Cardiac muscle cell (in vitro differentiated cells and primary cell): ENCODE data around the gene EXOC3L2. TPM values are rescaled to one million over a fixed set of nuclear protein-coding genes. Genes with fewer than 3 reads are reported as not detected.

ENCODE experiments used
- DNase-seq, 2 donors: peaks; one replicate each; pipeline versions ENCODE4 v3.0.0 to v3.0.0-alpha.2; 2010 to 2017; ENCODE audit warnings: low read depth in 1 of 2, low spot score in 1 of 2
- H3K27ac ChIP-seq: fragments of 200-600 bp; sonication (generic); 2 replicates; pipeline ENCODE4 v1.5.1; 2016
- H3K27me3 ChIP-seq: fragments of 200-600 bp; sonication (generic); 2 replicates; pipeline ENCODE4 v1.6.0; 2016; ENCODE audit warnings: control low read depth
- H3K36me3 ChIP-seq: fragments of 200-600 bp; sonication (generic); 2 replicates; pipeline ENCODE4 v1.5.1; 2016; ENCODE audit warnings: control low read depth
- H3K4me1 ChIP-seq: fragments of 200-600 bp; sonication (generic); 2 replicates; pipeline ENCODE4 v1.8.1; 2017; ENCODE audit warnings: low read depth, mild to moderate bottlenecking, mixed run types
- H3K4me3 ChIP-seq: fragments of 200-600 bp; sonication (generic); 2 replicates; pipeline ENCODE4 v1.5.1; 2016; ENCODE audit warnings: mild to moderate bottlenecking
- H3K9me3 ChIP-seq: fragments of 200-600 bp; sonication (generic); 2 replicates; pipeline ENCODE4 v1.5.1; 2017; ENCODE audit warnings: low read depth, mild to moderate bottlenecking, control low read depth
- polyA plus RNA-seq: library from polyadenylated mRNA; unstranded; fragments of >200 nt; fragmentation: Nextera tagmentation; extraction: Ambion mirVana; gene quantifications from 2 replicates; pipeline ENCODE4 v1.2.1, GENCODE V29; 2016
- total RNA-seq: library from RNA; depleted of rRNA; stranded (reverse); fragments of >200 nt; gene quantifications from 2 replicates; pipeline ENCODE4 v1.2.3, GENCODE V29; 2016
- TF ChIP-seq, protein P1 (sequence below): IDR thresholded peaks from 2 replicates; pipeline ENCODE4 v1.5.1; 2012; ENCODE audit warnings: low read depth, mild to moderate bottlenecking, low read length

Gene EXOC3L2
- total and polyA plus RNA-seq, 2 experiments from 2014 or later = 1.5 to 2.2 TPM

GRCh38 chr19:45195764-45196163 is 49.4 kb downstream of the EXOC3L2 start:
- no peak overlapping the region for H3K27ac ChIP-seq
- no peaks in the 10 kb centered on the region for H3K4me1 ChIP-seq
- H3K4me3 ChIP-seq = no peak overlapping the region
- H3K36me3 ChIP-seq = no peaks in the 10 kb centered on the region
- H3K27me3 ChIP-seq = peaks cover 7% of the 10 kb centered on the region
- TF ChIP-seq, protein P1, sequence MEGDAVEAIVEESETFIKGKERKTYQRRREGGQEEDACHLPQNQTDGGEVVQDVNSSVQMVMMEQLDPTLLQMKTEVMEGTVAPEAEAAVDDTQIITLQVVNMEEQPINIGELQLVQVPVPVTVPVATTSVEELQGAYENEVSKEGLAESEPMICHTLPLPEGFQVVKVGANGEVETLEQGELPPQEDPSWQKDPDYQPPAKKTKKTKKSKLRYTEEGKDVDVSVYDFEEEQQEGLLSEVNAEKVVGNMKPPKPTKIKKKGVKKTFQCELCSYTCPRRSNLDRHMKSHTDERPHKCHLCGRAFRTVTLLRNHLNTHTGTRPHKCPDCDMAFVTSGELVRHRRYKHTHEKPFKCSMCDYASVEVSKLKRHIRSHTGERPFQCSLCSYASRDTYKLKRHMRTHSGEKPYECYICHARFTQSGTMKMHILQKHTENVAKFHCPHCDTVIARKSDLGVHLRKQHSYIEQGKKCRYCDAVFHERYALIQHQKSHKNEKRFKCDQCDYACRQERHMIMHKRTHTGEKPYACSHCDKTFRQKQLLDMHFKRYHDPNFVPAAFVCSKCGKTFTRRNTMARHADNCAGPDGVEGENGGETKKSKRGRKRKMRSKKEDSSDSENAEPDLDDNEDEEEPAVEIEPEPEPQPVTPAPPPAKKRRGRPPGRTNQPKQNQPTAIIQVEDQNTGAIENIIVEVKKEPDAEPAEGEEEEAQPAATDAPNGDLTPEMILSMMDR = no peak
- DNase-seq = no peak
- H3K9me3 ChIP-seq = no peaks in the 10 kb centered on the region

GRCh38 chr19:45191375-45191774 is 53.8 kb downstream of the EXOC3L2 start:
- DNase-seq = no peak
- H3K4me3 ChIP-seq = no peak overlapping the region
- no peaks in the 10 kb centered on the region for H3K36me3 ChIP-seq
- H3K9me3 ChIP-seq = no peaks in the 10 kb centered on the region
- no peak overlapping the region for H3K27ac ChIP-seq
- TF ChIP-seq, protein P1 = no peak
- H3K27me3 ChIP-seq = no peaks in the 10 kb centered on the region
- no peaks in the 10 kb centered on the region for H3K4me1 ChIP-seq

DNA sequence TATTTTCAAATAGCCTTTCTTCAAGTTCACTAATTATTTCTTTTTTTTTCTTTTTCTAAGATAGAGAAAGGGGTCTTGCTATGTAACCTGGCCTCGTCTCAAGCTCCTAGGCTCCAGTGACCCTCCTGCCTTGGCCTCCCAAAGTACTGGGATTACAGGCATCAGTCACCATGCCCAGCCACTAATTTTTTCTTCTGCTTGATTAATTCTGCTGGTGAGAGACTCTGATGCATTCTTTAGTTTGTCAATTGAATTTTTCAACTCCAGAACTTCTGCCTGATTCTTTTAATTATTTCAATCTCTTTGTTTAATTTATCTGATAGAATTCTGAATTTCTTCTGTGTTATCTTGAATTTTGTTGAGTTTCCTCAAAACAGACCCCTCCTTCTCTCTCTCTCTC is 55.2 kb downstream of the EXOC3L2 start:
- H3K36me3 ChIP-seq = no peaks in the 10 kb centered on the region
- no peak overlapping the region for H3K27ac ChIP-seq
- no peaks in the 10 kb centered on the region for H3K9me3 ChIP-seq
- no peaks in the 10 kb centered on the region for H3K27me3 ChIP-seq
- H3K4me1 ChIP-seq = no peaks in the 10 kb centered on the region
- TF ChIP-seq, protein P1 = no peak
- H3K4me3 ChIP-seq = no peak overlapping the region
- DNase-seq = no peak

GRCh38 chr19:45187421-45188100 is 57.6 kb downstream of the EXOC3L2 start:
- Histone ChIP-seq H3K4me1 (no peaks in the 10 kb centered on the region), H3K27me3 (no peaks in the 10 kb centered on the region), H3K9me3 (no peaks in the 10 kb centered on the region), H3K27ac (no peak overlapping the region), H3K4me3 (no peak overlapping the region), H3K36me3 (no peaks in the 10 kb centered on the region)
- DNase-seq = peak in 1 of 2 donors; percentile 71
- TF ChIP-seq, protein P1 = peak; percentile 48

DNA sequence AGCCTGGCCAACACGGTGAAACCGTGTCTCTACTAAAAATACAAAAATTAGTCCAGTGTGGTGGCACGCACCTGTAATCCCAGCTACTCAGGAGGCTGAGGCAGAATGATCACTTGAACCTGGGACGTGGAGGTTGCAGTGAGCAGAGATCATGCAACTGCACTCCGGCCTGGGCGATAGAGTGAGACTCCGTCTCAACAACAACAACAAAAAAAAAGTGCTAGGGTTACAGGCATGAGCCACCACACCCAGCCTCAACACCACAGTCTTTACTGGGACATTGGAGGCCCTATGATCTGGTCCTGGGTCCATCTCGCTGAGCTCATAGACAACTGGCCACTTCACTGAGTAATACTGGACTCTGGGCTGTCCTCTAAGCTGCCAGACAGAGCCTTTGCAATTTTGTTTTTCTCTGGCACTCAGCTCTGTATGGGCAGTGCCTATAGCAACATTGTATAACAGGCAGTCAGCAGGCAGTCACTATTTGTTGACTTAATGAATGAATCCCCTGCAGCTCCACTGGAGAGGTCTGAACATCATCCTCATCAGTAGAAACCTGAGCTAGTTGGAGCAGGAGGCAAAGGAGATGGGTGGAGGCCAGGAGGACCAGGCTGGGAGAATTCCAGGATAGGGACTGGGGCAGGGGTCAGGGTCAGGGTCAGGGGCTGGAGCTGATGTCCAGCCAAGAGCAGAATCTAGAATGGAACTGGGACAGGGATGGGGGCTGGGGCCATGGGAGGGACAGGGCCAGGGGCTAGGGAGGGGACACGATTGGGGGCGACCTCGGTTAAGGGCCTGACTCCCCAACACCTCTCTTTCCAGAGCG is 58.5 kb downstream of the EXOC3L2 start:
- H3K27ac ChIP-seq = no peak overlapping the region
- no peak for DNase-seq

More for the DNA sequence above, 58.5 kb downstream of the EXOC3L2 start:
- TF ChIP-seq, protein P1 = no peak
- H3K36me3 ChIP-seq = no peaks in the 10 kb centered on the region
- no peaks in the 10 kb centered on the region for H3K27me3 ChIP-seq
- H3K4me1 ChIP-seq = no peaks in the 10 kb centered on the region
- H3K9me3 ChIP-seq = no peaks in the 10 kb centered on the region
- H3K4me3 ChIP-seq = no peak overlapping the region
